Nephron (organoid): Measurements from ENCODE around the gene KCND3.

ENCODE experiments used
- H3K27ac Mint-ChIP-seq, 3 experiments: 2 replicates each; pipeline ENCODE4 v1.8.0; 2020; ENCODE audit warnings: mixed read lengths in 3 of 3, mild to moderate bottlenecking in 2 of 3, moderate library complexity in 1 of 3
- H3K27me3 Mint-ChIP-seq: 2 replicates; pipeline ENCODE4 v1.8.0; 2021; ENCODE audit warnings: low read depth, mild to moderate bottlenecking, moderate library complexity, mixed read lengths
- H3K36me3 Mint-ChIP-seq: 2 replicates; pipeline ENCODE4 v1.8.0; 2020; ENCODE audit warnings: low read depth, mixed read lengths
- H3K4me1 Mint-ChIP-seq: 2 replicates; pipeline ENCODE4 v1.8.0; 2020; ENCODE audit warnings: mixed read lengths
- H3K4me3 Mint-ChIP-seq, 3 experiments: 2 replicates each; pipeline ENCODE4 v1.8.0; 2020; ENCODE audit warnings: mild to moderate bottlenecking in 3 of 3, mixed read lengths in 3 of 3, moderate library complexity in 2 of 3
- H3K9me3 Mint-ChIP-seq: 2 replicates; pipeline ENCODE4 v1.8.0; 2020; ENCODE audit warnings: mixed read lengths
- TF ChIP-seq, protein P1 (sequence below), 3 experiments: fragments of 200-600 bp; sonication (generic); IDR thresholded peaks; one replicate each; pipeline ENCODE4 v1.5.0; 2021; ENCODE audit warnings: antibody characterized with exemption in 3 of 3; ENCODE audit not compliant: unreplicated experiment in 3 of 3

KCND3 gene

DNA sequence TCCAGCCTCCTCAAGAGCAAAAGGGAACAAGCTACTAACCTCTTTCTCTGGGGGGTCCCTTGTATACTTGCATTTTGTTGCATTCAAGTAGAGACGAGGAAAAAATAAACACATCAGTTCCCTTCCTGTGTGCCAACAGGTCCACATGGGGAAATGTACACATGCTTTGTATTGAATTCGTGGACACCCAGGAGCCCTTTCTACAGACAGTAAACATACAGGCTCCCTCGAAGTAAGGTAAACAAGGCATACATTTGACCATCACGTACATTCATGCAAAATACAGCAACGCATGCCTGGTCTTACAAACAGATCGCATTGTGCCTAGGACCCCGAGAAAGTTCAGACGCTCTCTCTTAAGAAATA lies 1.1 kb downstream of the KCND3 start:
- TF ChIP-seq, protein P1, sequence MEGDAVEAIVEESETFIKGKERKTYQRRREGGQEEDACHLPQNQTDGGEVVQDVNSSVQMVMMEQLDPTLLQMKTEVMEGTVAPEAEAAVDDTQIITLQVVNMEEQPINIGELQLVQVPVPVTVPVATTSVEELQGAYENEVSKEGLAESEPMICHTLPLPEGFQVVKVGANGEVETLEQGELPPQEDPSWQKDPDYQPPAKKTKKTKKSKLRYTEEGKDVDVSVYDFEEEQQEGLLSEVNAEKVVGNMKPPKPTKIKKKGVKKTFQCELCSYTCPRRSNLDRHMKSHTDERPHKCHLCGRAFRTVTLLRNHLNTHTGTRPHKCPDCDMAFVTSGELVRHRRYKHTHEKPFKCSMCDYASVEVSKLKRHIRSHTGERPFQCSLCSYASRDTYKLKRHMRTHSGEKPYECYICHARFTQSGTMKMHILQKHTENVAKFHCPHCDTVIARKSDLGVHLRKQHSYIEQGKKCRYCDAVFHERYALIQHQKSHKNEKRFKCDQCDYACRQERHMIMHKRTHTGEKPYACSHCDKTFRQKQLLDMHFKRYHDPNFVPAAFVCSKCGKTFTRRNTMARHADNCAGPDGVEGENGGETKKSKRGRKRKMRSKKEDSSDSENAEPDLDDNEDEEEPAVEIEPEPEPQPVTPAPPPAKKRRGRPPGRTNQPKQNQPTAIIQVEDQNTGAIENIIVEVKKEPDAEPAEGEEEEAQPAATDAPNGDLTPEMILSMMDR (IDR thresholded peaks at IDR 0.05; ENCODE audit: unreplicated experiment in 3 of 3), result no peak
- Mint-ChIP-seq H3K27ac (no peak overlapping the region), H3K27me3 (peaks cover 93% of the 10 kb centered on the region), H3K36me3 (no peaks in the 10 kb centered on the region), H3K4me1 (peaks cover 31% of the 10 kb centered on the region), H3K4me3 (peak overlapping the region; percentile 72 to 90 (median 87)), H3K9me3 (no peaks in the 10 kb centered on the region)

DNA sequence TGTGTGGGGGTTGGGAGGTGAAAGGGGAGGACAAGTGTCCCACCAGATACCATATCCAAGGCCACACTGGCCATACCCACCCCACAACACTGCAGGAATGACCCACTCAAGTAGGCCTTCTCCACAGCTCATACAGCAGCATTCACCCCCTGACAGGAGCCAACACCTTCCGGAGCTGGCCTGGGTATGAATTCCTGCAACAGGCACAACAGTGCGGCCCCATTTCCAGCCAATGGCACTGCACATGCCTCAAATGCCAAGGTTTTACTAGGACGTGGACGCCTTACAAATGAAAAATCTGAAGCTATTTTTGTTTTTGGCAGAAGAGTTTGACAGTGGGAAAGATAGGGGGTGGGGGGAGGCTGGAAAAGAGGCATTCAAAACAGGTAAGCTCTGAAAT lies 2.0 kb downstream of the KCND3 start:
- Mint-ChIP-seq H3K27ac (no peak overlapping the region), H3K36me3 (no peaks in the 10 kb centered on the region), H3K9me3 (no peaks in the 10 kb centered on the region), H3K4me1 (peaks cover 25% of the 10 kb centered on the region), H3K4me3 (peak overlapping the region; percentile 34 to 90 (median 87)), H3K27me3 (peaks cover 86% of the 10 kb centered on the region)
- TF ChIP-seq, protein P1 (IDR thresholded peaks at IDR 0.05; ENCODE audit: unreplicated experiment in 3 of 3), result no peak

DNA sequence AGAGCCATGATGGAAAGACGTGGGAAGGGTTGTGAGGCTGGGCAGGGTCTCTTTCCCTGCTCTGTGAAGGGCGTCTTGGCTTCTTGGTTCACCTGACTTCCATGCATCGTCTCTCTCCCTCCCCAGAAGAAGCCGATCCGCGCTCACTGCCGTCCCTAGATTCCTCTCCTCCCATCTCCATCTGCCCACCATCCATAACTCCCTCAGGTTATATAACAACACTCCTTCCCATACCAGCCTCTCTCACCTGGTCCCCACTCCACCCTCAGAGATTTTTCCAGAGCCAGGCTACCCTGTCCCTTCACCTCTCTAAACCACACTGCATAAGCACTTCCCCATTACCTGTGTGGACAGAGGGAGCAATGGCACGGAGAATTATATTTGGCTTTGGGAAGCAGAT lies 6.0 kb downstream of the KCND3 start:
- no peaks in the 10 kb centered on the region for H3K36me3 Mint-ChIP-seq
- no peak overlapping the region for H3K4me3 Mint-ChIP-seq
- peaks cover 19% of the 10 kb centered on the region for H3K4me1 Mint-ChIP-seq
- TF ChIP-seq, protein P1 (IDR thresholded peaks at IDR 0.05; ENCODE audit: unreplicated experiment in 3 of 3), result no peak
- no peaks in the 10 kb centered on the region for H3K9me3 Mint-ChIP-seq
- H3K27me3 Mint-ChIP-seq, result peaks cover 75% of the 10 kb centered on the region
- H3K27ac Mint-ChIP-seq, result no peak overlapping the region

DNA sequence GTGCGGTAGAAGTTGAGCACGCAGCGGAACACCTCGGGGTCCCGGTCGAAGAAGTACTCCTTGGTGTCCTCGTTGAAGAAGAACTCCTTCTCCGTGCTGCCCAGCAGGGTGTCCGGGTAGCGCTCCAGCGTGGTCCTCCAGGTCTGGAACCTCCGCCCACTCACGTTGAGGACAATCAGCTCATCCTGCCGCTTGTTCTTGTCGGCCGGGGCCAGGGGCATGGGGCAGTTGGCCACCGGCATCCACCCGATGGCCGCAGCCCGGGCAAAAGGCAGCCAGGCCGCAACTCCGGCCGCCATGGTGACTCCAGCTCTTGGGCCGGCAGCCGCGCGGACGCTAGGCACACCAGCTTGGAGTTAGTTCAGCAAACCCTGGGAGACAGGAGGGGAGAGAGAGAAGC lies 7.0 kb downstream of the KCND3 start:
- Mint-ChIP-seq H3K36me3 (no peaks in the 10 kb centered on the region), H3K9me3 (no peaks in the 10 kb centered on the region), H3K27ac (no peak overlapping the region), H3K27me3 (peaks cover 74% of the 10 kb centered on the region), H3K4me3 (no peak overlapping the region), H3K4me1 (peaks cover 25% of the 10 kb centered on the region)
- TF ChIP-seq, protein P1 (IDR thresholded peaks at IDR 0.05; ENCODE audit: unreplicated experiment in 3 of 3), result no peak

DNA sequence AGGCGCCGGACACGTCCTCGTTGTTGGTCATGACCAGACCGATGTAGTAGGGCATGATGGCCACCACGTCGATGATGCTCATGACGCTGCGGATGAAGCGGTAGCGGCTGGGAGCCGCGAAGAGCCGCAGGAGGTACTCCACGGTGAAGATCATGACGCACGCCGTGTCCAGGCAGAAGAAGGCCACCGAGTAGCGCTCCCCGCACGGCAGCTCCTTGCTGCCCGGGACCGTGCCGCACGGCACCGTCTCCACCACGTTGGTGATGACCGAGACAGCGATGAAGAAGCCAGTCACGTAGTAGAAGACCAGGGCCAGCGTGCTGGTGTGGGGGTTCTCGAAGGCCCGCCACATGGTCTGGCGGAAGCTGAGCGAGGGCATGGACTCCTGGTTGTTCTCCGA lies 7.6 kb downstream of the KCND3 start:
- Mint-ChIP-seq H3K9me3 (no peaks in the 10 kb centered on the region), H3K4me1 (peaks cover 23% of the 10 kb centered on the region), H3K36me3 (no peaks in the 10 kb centered on the region), H3K4me3 (no peak overlapping the region), H3K27ac (no peak overlapping the region), H3K27me3 (peaks cover 73% of the 10 kb centered on the region)
- TF ChIP-seq, protein P1 (IDR thresholded peaks at IDR 0.05; ENCODE audit: unreplicated experiment in 3 of 3), result no peak

DNA sequence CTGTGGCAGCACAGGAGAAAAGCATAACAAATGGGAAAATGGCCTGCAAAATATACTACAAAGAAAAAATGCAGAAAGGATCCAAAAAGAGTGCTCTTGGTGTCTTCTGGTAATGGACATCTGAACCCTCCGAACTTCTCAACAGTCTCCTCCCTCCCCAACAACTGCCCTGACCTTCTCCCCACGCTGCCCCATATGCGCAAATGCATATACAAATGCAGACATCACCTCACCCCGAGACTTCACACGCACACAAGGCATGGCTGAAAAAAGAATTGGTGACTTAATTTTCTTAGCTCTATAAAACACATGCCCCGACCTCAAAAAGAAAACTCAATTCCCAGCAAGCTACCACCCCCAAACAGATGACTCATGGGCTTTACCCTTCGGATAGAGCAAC lies 8.4 kb downstream of the KCND3 start:
- no peak overlapping the region for H3K27ac Mint-ChIP-seq

More for the DNA sequence above, 8.4 kb downstream of the KCND3 start:
- TF ChIP-seq, protein P1 (IDR thresholded peaks at IDR 0.05; ENCODE audit: unreplicated experiment in 3 of 3), result no peak
- no peaks in the 10 kb centered on the region for H3K9me3 Mint-ChIP-seq
- peaks cover 70% of the 10 kb centered on the region for H3K27me3 Mint-ChIP-seq
- no peak overlapping the region for H3K4me3 Mint-ChIP-seq
- no peaks in the 10 kb centered on the region for H3K36me3 Mint-ChIP-seq
- peaks cover 19% of the 10 kb centered on the region for H3K4me1 Mint-ChIP-seq
